NT2/D1 (cell line): ENCODE results near the gene SPAST.

Experiments used
- SUZ12 ChIP-seq: IDR thresholded peaks from 2 replicates; pipeline ENCODE4 v1.6.1; 2011; ENCODE audit not compliant: insufficient read length, insufficient read depth; ENCODE audit errors: extremely low read depth
- YY1 ChIP-seq: IDR thresholded peaks from 2 replicates; pipeline ENCODE4 v1.6.1; 2011; ENCODE audit not compliant: insufficient read length, insufficient read depth
- ZNF274 ChIP-seq: IDR thresholded peaks from 2 replicates; pipeline ENCODE4 v1.6.1; 2011; ENCODE audit warnings: mild to moderate bottlenecking, low read depth, low read length

- TF ChIP-seq SUZ12 (no peak), YY1 (no peak), ZNF274 (no peak)
These were observed 10.8 kb downstream of the SPAST start for GRCh38 chr2:32074134-32074506.
